ENCODE results near the gene CLPTM1L.

- TF ChIP-seq CTCF (IDR thresholded peaks at IDR 0.05) (no peak), ZFX (IDR thresholded peaks at IDR 0.05; ENCODE audit: borderline replicate concordance) (no peak)
These were observed 2.7 kb upstream of the CLPTM1L start for GRCh38 chr5:1347571-1347970.
